ENCODE measurements around the gene AFDN. TPM values are rescaled to one million over a fixed set of nuclear protein-coding genes. Genes with fewer than 3 reads are reported as not detected.

The AFDN gene
- total RNA-seq, 1 donor from 2014 or later, result 18.1 TPM

- intact Hi-C loops (cut with micrococcal nuclease), result no loop called here
Measured at GRCh38 chr6:167817016-167817415, 9.7 kb upstream of the AFDN start.

- intact Hi-C loops (cut with micrococcal nuclease), result no loop called here
Measured at GRCh38 chr6:167817729-167818128, 9.0 kb upstream of the AFDN start.

- intact Hi-C loops (cut with micrococcal nuclease), result no loop called here
Measured at GRCh38 chr6:167819576-167819975, 7.1 kb upstream of the AFDN start.

GRCh38 chr6:167820681-167821080 lies 6.0 kb upstream of the AFDN start:
- intact Hi-C loops (cut with micrococcal nuclease), result no loop called here

- intact Hi-C loops (cut with micrococcal nuclease), result loop anchor here (5.0 kb wide), 1 partner anchor 117 kb away; no protein-coding TSS in a partner anchor
Measured at GRCh38 chr6:167824591-167825331, 1.9 kb upstream of the AFDN start.

- intact Hi-C loops (cut with micrococcal nuclease), result loop anchor here (5.0 kb wide), 1 partner anchor 118 kb away; no protein-coding TSS in a partner anchor
Measured at GRCh38 chr6:167825332-167826229, 1.1 kb upstream of the AFDN start.

- intact Hi-C loops (cut with micrococcal nuclease), result loop anchor here (5.0 kb wide), 1 partner anchor 119 kb away; no protein-coding TSS in a partner anchor
Measured at GRCh38 chr6:167826230-167826895, 348 bp upstream of the AFDN start.

GRCh38 chr6:167827583-167828324 lies 1.0 kb downstream of the AFDN start:
- intact Hi-C loops (cut with micrococcal nuclease), result loop anchor here (5.0 kb wide), 1 partner anchor 120 kb away; no protein-coding TSS in a partner anchor

- intact Hi-C loops (cut with micrococcal nuclease), result loop anchor here (5.0 kb wide), 1 partner anchor 121 kb away; no protein-coding TSS in a partner anchor
Measured at GRCh38 chr6:167828325-167828956, 1.7 kb downstream of the AFDN start.

- intact Hi-C loops (cut with micrococcal nuclease), result loop anchor here (5.0 kb wide), 1 partner anchor 122 kb away; no protein-coding TSS in a partner anchor
Measured at GRCh38 chr6:167829513-167829912, 2.8 kb downstream of the AFDN start.

GRCh38 chr6:167831281-167831828 lies 4.6 kb downstream of the AFDN start:
- intact Hi-C loops (cut with micrococcal nuclease), result no loop called here

GRCh38 chr6:167832497-167833395 lies 6.0 kb downstream of the AFDN start:
- intact Hi-C loops (cut with micrococcal nuclease), result no loop called here

GRCh38 chr6:167833396-167833763 lies 6.7 kb downstream of the AFDN start:
- intact Hi-C loops (cut with micrococcal nuclease), result no loop called here

GRCh38 chr6:167835260-167835659 lies 8.5 kb downstream of the AFDN start:
- intact Hi-C loops (cut with micrococcal nuclease), result no loop called here

GRCh38 chr6:167836721-167837120 lies 10.0 kb downstream of the AFDN start:
- intact Hi-C loops (cut with micrococcal nuclease), result no loop called here

- intact Hi-C loops (cut with micrococcal nuclease), result no loop called here
Measured at GRCh38 chr6:167838207-167838748, 11.6 kb downstream of the AFDN start.

GRCh38 chr6:167839343-167839742 lies 12.6 kb downstream of the AFDN start:
- intact Hi-C loops (cut with micrococcal nuclease), result no loop called here

- intact Hi-C loops (cut with micrococcal nuclease), result no loop called here
Measured at GRCh38 chr6:167839755-167840154, 13.0 kb downstream of the AFDN start.

- intact Hi-C loops (cut with micrococcal nuclease), result no loop called here
Measured at GRCh38 chr6:167840160-167840525, 13.4 kb downstream of the AFDN start.

All from T-helper 2 cell treated with Interferon-gamma antibody and Interleukin-4, amounts not matched to agents 100 ng/mL and 5 ng/mL, for 36 hours (primary cell).